GM18870 (cell line): ENCODE data around the gene STK32B.
"Not testable (repeated sequence)": the region's sequence is repeated elsewhere in the genome, so short reads cannot be mapped to it uniquely, and the experiment has no call there.

Experiments
- ATAC-seq: cut with Tn5 transposase; IDR thresholded peaks from one replicate; pipeline ENCODE4 v1.9.1; 2021; ENCODE audit warnings: moderate library complexity; ENCODE audit not compliant: unreplicated experiment

The STK32B gene

GRCh38 chr4:5066101-5066500 is 14.8 kb downstream of the STK32B start:
- no peak for ATAC-seq

- ATAC-seq, result not testable (repeated sequence)
Observed at GRCh38 chr4:5066968-5067367, 15.7 kb downstream of the STK32B start.

DNA sequence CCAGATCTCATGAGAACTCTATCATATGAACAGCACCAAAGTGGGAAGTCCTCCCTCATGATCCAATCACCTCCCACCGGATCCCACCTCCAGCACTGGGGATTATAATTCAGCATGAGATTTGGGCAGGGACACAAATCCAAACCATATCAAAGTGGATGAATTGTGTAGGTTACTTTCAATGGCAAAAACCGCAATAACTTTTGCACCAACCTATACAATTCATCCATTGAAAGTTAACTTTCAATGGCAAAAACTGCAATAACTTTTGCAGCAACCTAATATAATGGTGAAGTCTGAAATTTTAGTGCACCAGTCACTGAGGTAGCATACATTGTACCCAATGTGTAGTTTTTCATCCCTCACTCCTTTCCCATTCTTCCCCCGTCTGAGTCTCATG is 16.6 kb downstream of the STK32B start:
- no peak for ATAC-seq

DNA sequence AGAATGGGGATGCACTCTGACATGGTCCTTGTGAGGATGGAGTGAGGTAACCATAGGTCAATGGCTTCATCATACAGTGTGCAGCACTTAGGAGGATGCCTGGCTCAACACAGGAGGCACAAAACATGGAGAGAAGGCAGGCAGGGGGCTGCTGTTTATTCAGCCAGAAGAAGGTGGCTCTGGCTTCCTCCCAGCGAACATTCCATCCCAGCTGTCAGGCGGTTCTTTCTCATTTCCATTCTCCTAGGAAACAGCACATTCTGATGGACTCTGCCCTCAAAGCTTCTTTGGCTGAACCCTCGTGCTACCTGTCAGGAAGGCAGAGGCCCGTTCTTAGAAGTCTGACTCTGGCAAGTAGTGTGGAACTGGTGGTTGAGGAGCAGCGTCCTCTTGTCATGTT is 18.6 kb downstream of the STK32B start:
- ATAC-seq, result no peak

DNA sequence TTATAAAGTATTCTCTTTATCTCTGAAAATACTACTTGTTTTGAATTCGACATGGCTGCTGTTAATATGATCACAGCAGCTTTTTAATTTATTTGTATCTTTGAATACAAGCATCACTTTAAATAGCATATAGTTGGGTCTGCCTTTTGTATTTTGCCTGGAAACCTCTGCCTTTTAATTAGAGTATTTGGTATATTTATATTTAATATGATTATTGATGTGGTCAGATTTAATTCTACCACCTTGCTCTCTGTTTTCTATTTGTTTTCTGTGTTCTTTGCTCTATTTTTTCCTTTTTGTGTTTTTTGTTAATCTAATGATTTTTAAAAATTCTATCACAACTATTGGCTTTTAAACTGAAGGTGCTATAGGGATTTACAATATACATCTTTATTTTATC is 21.7 kb downstream of the STK32B start:
- ATAC-seq, result no peak

DNA sequence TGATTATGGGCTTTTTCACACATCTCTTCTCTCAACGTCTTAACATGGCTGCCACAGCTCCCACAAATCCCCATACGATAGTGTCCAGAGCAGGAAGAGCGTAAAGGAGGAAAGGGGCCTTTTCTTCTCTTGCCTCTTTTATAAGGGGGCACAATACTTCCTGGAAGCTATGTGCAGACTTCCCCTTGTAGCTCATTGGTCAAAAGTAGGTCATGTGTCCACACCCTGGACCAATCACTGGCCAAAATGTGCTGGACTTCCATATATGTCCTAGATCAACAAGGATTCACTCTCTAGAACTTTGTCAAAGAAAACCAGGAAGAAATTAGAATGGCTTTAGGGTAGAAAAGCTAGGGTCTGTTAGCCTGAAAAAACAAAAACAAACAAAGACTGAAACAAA is 26.7 kb downstream of the STK32B start:
- no peak for ATAC-seq

DNA sequence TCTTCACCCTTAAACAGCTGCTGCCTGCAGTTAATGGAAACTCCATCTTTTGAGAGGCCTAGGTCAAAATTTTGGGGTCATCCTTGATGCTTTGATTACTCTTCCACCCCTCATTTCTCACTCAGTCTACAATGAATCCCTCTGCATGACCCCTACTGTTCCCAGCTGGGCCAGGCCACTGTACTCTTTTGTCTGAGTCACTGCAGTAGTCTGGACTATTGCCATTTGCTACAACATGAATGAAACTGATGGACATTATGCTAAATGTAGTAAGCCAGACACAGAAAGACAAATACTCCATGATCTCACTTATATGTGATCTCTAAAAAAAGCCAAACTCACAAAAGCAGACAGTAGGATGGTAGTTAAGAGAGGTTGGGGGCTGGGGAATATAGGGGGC is 28.3 kb downstream of the STK32B start:
- ATAC-seq, result no peak

DNA sequence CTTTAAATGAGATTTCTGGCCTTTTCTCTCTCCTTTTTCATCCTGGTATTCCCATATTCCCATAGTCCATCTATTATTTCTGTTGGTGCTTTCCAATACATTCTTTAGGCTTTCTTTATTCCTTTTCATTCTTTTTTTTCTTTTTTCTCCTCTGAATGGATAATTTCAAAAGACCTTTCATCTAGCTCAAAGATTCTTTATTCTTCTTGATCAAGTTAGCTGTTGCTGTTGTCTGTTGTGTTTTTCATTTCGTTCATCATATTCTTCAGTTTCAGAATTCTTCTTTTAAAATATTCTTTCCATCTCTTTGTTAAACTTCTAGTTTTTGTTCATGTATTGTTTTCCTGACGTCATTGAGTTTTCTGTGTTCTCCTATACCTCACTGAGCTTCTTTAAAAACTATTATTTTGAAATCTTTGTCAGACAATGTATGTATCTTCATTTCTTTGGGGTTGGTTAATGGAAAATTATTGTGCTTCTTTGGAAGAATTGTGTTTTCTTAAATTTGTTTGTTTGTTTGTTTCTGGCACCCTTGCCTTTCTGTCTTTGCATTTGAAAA is 30.2 kb downstream of the STK32B start:
- ATAC-seq, result no peak

GRCh38 chr4:5082376-5082775 is 31.1 kb downstream of the STK32B start:
- ATAC-seq, result no peak

DNA sequence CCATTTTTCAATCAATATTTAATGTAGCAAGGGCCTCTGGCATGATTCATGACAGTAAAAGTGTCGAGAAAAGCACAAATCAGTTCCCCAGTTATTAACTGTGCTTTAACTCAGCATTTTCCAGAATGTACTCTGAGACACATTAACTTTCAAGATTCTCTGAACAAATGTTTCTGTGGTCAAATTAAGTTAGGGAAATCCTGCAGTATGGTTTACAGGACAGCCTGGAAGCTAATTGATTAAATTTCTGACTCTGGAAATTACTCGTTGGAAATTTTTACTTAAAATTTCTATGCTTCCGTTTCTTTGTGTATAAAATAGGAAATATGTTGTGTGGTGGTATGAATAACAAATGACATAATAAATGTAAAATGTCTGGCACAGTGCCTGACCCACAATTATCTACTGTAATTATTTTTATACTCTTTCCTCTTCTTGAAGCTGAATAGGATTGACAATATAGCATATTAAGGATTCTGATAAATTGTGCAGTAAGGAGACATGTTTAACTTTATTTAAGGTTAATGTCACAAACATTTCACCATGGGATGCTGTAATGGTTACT is 33.7 kb downstream of the STK32B start:
- no peak for ATAC-seq

DNA sequence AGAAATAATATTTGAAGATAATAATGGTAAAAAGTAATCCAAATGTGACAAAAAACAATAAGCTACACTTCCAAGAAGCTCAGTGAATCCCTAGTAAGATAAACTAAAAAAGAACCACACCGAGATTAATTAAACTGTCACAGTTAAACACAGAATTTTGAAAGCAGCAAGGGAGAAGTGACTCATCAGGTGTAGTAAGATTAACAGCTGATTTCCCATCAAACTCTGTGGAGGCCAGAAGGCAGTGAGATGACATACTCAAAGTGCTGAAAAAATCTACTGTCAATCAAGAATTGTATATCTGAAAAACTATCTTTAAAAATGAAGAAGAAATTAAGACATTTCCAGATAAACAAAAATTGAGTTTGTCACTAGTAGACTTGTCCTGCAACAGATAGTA is 35.3 kb downstream of the STK32B start:
- no peak for ATAC-seq

- ATAC-seq, result no peak
Observed at GRCh38 chr4:5096261-5096660, 45.0 kb downstream of the STK32B start.

GRCh38 chr4:5098176-5098575 is 46.9 kb downstream of the STK32B start:
- ATAC-seq, result no peak

DNA sequence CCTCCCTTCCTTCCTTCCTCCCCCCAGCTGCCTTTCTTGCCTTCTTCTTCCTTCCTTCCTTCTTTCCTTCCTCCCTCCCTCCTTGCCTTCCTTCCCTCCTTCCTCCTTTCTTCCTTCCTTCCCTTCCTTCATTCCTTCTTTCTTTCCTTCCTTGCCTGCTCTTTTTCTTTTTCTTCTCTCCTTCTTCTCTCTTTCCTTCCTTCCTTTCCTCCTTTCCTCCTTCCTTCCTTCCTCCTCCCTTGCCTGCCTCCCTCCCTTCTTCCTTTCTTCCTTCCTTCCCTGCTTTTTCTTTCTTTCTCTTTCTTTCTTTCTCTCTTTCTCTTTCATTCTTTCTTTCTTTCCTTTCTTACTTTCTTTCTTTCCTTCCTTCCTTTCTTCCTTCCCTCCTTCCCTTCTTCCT is 49.1 kb downstream of the STK32B start:
- ATAC-seq, result no peak

- ATAC-seq, result no peak
Observed at GRCh38 chr4:5100986-5101385, 49.7 kb downstream of the STK32B start.

DNA sequence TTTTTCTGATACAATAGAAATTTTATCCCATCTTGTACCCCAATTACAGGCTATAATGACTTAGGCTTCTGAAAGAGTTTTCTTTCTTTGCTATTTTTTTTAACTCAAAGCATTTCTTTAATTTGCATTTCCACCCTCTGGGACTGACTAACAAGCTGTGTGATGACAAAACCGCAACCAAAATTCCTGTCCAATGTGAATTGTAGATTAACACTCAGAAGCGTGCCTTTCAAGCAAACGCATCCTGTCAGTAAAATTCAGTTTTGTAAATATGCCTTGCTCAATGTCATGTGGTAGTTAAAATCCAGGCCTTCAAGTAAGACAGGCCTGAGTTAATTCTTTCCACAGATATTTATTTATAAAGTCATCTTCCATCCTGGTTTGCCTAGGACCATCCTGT is 50.3 kb downstream of the STK32B start:
- no peak for ATAC-seq

GRCh38 chr4:5110901-5111300 is 59.6 kb downstream of the STK32B start:
- no peak for ATAC-seq

GRCh38 chr4:5112333-5113095 is 61.2 kb downstream of the STK32B start:
- no peak for ATAC-seq

- no peak for ATAC-seq
Observed at GRCh38 chr4:5114950-5115349, 63.7 kb downstream of the STK32B start.

GRCh38 chr4:5118091-5118786 is 67.0 kb downstream of the STK32B start:
- no peak for ATAC-seq

GRCh38 chr4:5118994-5119835 is 67.9 kb downstream of the STK32B start:
- no peak for ATAC-seq
